GM13976 (cell line): ENCODE data around the gene IL17D.
"Not testable (repeated sequence)": the region's sequence is repeated elsewhere in the genome, so short reads cannot be mapped to it uniquely, and the experiment has no call there.

Experiments
- DNase-seq: peaks from one replicate; pipeline ENCODE4 v3.0.0; 2012; ENCODE audit warnings: low spot score
- CTCF ChIP-seq: IDR thresholded peaks from 2 replicates; pipeline ENCODE4 v1.5.1; 2012; ENCODE audit warnings: borderline replicate concordance, mild to moderate bottlenecking; ENCODE audit not compliant: insufficient read depth; ENCODE audit errors: extremely low read depth, missing control alignments, control extremely low read depth
- in situ Hi-C: fragments of 300-500 bp; cut with MboI; formaldehyde crosslinking; loops from one replicate; pipeline ENCODE4 v1.12.0; 2022; ENCODE audit warnings: low sequenced_read_pairs, mixed read lengths, inconsistent platforms; ENCODE audit not compliant: unreplicated experiment

The IL17D gene

GRCh38 chr13:20680416-20681080 lies 23.0 kb upstream of the IL17D start:
- no peak for DNase-seq
- TF ChIP-seq CTCF = no peak
- in situ Hi-C loops = no loop called here

- DNase-seq, in situ Hi-C loops: not testable (repeated sequence)
Measured at GRCh38 chr13:20681481-20681880, 22.0 kb upstream of the IL17D start.

GRCh38 chr13:20682061-20682460 lies 21.4 kb upstream of the IL17D start:
- DNase-seq = no peak
- in situ Hi-C loops = no loop called here
- no peak for TF ChIP-seq CTCF

- no peak for TF ChIP-seq CTCF
- in situ Hi-C loops = no loop called here
- no peak for DNase-seq
Measured at GRCh38 chr13:20684041-20684440, 19.5 kb upstream of the IL17D start.

GRCh38 chr13:20684546-20684945 lies 19.0 kb upstream of the IL17D start:
- in situ Hi-C loops = no loop called here
- no peak for TF ChIP-seq CTCF

GRCh38 chr13:20685092-20685491 lies 18.4 kb upstream of the IL17D start:
- DNase-seq = no peak
- no peak for TF ChIP-seq CTCF
- in situ Hi-C loops = no loop called here

More at GRCh38 chr13:20684546-20684945, 19.0 kb upstream of the IL17D start:
- DNase-seq = no peak

- in situ Hi-C loops = no loop called here
- DNase-seq = no peak
- TF ChIP-seq CTCF = no peak
Measured at GRCh38 chr13:20686167-20686566, 17.3 kb upstream of the IL17D start.
